Gastroesophageal sphincter (tissue), 3 donors: ENCODE measurements around the gene PRG3.

Source experiments
- CTCF ChIP-seq, 4 experiments: fragments of 200-600 bp in 2 of 4; fragments of 450-650 bp in 2 of 4; sonication (generic) in 1 of 4; IDR thresholded peaks; one replicate each; pipeline ENCODE4 v1.5.1; 2017 to 2019; ENCODE audit warnings: antibody characterized with exemption in 4 of 4, mild to moderate bottlenecking in 2 of 4, moderate library complexity in 2 of 4
- POLR2A ChIP-seq, 2 donors: fragments of 450-650 bp; IDR thresholded peaks; one replicate each; pipeline ENCODE4 v1.6.1; 2017; ENCODE audit warnings: antibody characterized with exemption in 2 of 2, mild to moderate bottlenecking in 2 of 2, moderate library complexity in 1 of 2
- POLR2AphosphoS5 ChIP-seq: sonication (generic); formaldehyde crosslinking; IDR thresholded peaks from one replicate; pipeline ENCODE4 v1.6.1; 2017; ENCODE audit warnings: antibody characterized with exemption

- TF ChIP-seq CTCF (IDR thresholded peaks at IDR 0.05) (no peak), POLR2A (IDR thresholded peaks at IDR 0.05) (no peak), POLR2AphosphoS5 (no peak)
Measured at GRCh38 chr11:57426439-57426928, 45.5 kb upstream of the PRG3 start.
